Type B pancreatic cell (in vitro differentiated cells): Measurements from ENCODE around the gene TRAF3. TPM values are rescaled to one million over a fixed set of nuclear protein-coding genes. Genes with fewer than 3 reads are reported as not detected.

Source experiments
- DNase-seq: peaks from one replicate; pipeline ENCODE4 v3.0.0; 2021; ENCODE audit warnings: mixed read lengths; ENCODE audit not compliant: unreplicated experiment; ENCODE audit errors: extremely low spot score
- H3K27ac Mint-ChIP-seq: 2 replicates; pipeline ENCODE4 v1.8.0; 2021; ENCODE audit warnings: mild to moderate bottlenecking, mixed read lengths
- H3K27me3 Mint-ChIP-seq: 2 replicates; pipeline ENCODE4 v1.8.0; 2021; ENCODE audit warnings: mixed read lengths
- H3K36me3 Mint-ChIP-seq: 2 replicates; pipeline ENCODE4 v1.8.0; 2021; ENCODE audit warnings: mixed read lengths
- H3K4me1 Mint-ChIP-seq: one replicate; pipeline ENCODE4 v1.8.0; 2021; ENCODE audit warnings: mixed read lengths; ENCODE audit not compliant: unreplicated experiment
- H3K4me3 Mint-ChIP-seq: 2 replicates; pipeline ENCODE4 v1.8.0; 2021; ENCODE audit warnings: mild to moderate bottlenecking, mixed read lengths
- H3K9me3 Mint-ChIP-seq: 2 replicates; pipeline ENCODE4 v1.8.0; 2021; ENCODE audit warnings: mixed read lengths
- total RNA-seq: library from RNA; stranded (reverse); gene quantifications from 2 replicates; pipeline ENCODE4 v1.2.1, GENCODE V29; 2021; ENCODE audit warnings: low replicate concordance
- TF ChIP-seq, protein P1 (sequence below): fragments of 200-600 bp; sonication (generic); conservative IDR thresholded peaks from 2 replicates; pipeline ENCODE4 v1.5.0; 2021; ENCODE audit warnings: antibody characterized with exemption, mild to moderate bottlenecking

The TRAF3 gene
- total RNA-seq, 1 donor from 2014 or later = 24.0 TPM

- no peak for DNase-seq
- Mint-ChIP-seq H3K36me3 (peaks cover 15% of the 10 kb centered on the region), H3K27ac (no peak overlapping the region), H3K27me3 (no peaks in the 10 kb centered on the region), H3K9me3 (no peaks in the 10 kb centered on the region), H3K4me1 (peaks cover 7% of the 10 kb centered on the region), H3K4me3 (no peak overlapping the region)
- TF ChIP-seq, protein P1, sequence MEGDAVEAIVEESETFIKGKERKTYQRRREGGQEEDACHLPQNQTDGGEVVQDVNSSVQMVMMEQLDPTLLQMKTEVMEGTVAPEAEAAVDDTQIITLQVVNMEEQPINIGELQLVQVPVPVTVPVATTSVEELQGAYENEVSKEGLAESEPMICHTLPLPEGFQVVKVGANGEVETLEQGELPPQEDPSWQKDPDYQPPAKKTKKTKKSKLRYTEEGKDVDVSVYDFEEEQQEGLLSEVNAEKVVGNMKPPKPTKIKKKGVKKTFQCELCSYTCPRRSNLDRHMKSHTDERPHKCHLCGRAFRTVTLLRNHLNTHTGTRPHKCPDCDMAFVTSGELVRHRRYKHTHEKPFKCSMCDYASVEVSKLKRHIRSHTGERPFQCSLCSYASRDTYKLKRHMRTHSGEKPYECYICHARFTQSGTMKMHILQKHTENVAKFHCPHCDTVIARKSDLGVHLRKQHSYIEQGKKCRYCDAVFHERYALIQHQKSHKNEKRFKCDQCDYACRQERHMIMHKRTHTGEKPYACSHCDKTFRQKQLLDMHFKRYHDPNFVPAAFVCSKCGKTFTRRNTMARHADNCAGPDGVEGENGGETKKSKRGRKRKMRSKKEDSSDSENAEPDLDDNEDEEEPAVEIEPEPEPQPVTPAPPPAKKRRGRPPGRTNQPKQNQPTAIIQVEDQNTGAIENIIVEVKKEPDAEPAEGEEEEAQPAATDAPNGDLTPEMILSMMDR = no peak
These were observed 89.9 kb downstream of the TRAF3 start for GRCh38 chr14:102866982-102867761.

GRCh38 chr14:102867826-102868580 is 90.8 kb downstream of the TRAF3 start:
- no peak for DNase-seq
- H3K27ac Mint-ChIP-seq = peak overlapping the region; percentile 8
- peaks cover 11% of the 10 kb centered on the region for H3K36me3 Mint-ChIP-seq
- H3K9me3 Mint-ChIP-seq = no peaks in the 10 kb centered on the region
- TF ChIP-seq, protein P1 = no peak
- peaks cover 7% of the 10 kb centered on the region for H3K4me1 Mint-ChIP-seq
- no peak overlapping the region for H3K4me3 Mint-ChIP-seq
- H3K27me3 Mint-ChIP-seq = no peaks in the 10 kb centered on the region

- no peak for DNase-seq
- TF ChIP-seq, protein P1 = no peak
- no peaks in the 10 kb centered on the region for H3K9me3 Mint-ChIP-seq
- H3K4me1 Mint-ChIP-seq = peaks cover 7% of the 10 kb centered on the region
- no peaks in the 10 kb centered on the region for H3K27me3 Mint-ChIP-seq
- H3K36me3 Mint-ChIP-seq = peaks cover 5% of the 10 kb centered on the region
- H3K4me3 Mint-ChIP-seq = no peak overlapping the region
- H3K27ac Mint-ChIP-seq = peak overlapping the region; percentile 8
These were observed 91.8 kb downstream of the TRAF3 start for GRCh38 chr14:102868956-102869547.

DNA sequence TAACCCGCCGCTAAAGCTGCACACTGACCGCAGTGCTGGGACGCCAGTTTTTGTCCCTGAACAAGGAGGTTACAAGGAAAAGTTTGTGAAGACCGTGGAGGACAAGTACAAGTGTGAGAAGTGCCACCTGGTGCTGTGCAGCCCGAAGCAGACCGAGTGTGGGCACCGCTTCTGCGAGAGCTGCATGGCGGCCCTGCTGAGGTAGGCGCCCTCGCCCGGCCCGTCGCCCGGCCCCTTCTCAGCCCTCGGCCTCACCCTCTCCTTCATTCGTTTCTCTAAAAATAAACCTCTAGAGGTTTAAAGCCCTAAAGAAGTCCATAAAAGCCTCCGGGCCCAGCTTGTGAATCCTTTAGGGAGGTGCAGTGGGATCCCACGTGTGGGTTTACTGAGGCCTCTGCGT is 93.0 kb downstream of the TRAF3 start:
- Mint-ChIP-seq H3K9me3 (no peaks in the 10 kb centered on the region), H3K4me1 (peaks cover 7% of the 10 kb centered on the region), H3K27me3 (no peaks in the 10 kb centered on the region), H3K27ac (no peak overlapping the region), H3K36me3 (peaks cover 4% of the 10 kb centered on the region), H3K4me3 (no peak overlapping the region)
- no peak for DNase-seq
- TF ChIP-seq, protein P1 = no peak

GRCh38 chr14:102870994-102871831 is 94.0 kb downstream of the TRAF3 start:
- no peaks in the 10 kb centered on the region for H3K9me3 Mint-ChIP-seq
- TF ChIP-seq, protein P1 = no peak
- no peak overlapping the region for H3K27ac Mint-ChIP-seq
- no peaks in the 10 kb centered on the region for H3K27me3 Mint-ChIP-seq
- no peak overlapping the region for H3K4me3 Mint-ChIP-seq
- DNase-seq = no peak
- peaks cover 7% of the 10 kb centered on the region for H3K4me1 Mint-ChIP-seq
- peaks cover 9% of the 10 kb centered on the region for H3K36me3 Mint-ChIP-seq
